Heart right ventricle (tissue), 16 donors: ENCODE data around the gene SNX24. TPM values are rescaled to one million over a fixed set of nuclear protein-coding genes. Genes with fewer than 3 reads are reported as not detected.

ENCODE experiments used
- ATAC-seq, 8 donors: fragments of 200-7000 bp; cut with Tn5 transposase; one replicate each; pipeline ENCODE4 v1.9.1; 2020; ENCODE audit warnings: mild to moderate bottlenecking in 8 of 8, moderate library complexity in 8 of 8, moderate number of reproducible peaks in 1 of 8
- DNase-seq, 2 donors: peaks; one replicate each; pipeline ENCODE4 v3.0.0-alpha.2; 2020
- H3K27ac ChIP-seq, 10 donors: fragments of 200-600 bp; sonication (generic) in 2 of 10; one replicate each; pipeline versions ENCODE4 v1.5.0 to v1.8.0; 2020 to 2022; ENCODE audit warnings: mild to moderate bottlenecking in 3 of 10
- H3K27me3 ChIP-seq, 7 donors: fragments of 200-600 bp; one replicate each; pipeline ENCODE4 v1.8.0; 2021 to 2022; ENCODE audit warnings: mild to moderate bottlenecking in 2 of 7
- H3K36me3 ChIP-seq, 9 donors: fragments of 200-600 bp; sonication (generic) in 1 of 9; one replicate each; pipeline versions ENCODE4 v1.5.0 to v1.8.0; 2020 to 2022; ENCODE audit warnings: mild to moderate bottlenecking in 2 of 9
- H3K4me1 ChIP-seq, 9 donors: fragments of 200-600 bp; sonication (generic) in 1 of 9; one replicate each; pipeline versions ENCODE4 v1.5.0 to v1.8.0; 2020 to 2022; ENCODE audit warnings: mild to moderate bottlenecking in 4 of 9
- H3K4me3 ChIP-seq, 10 donors: fragments of 200-600 bp; sonication (generic) in 2 of 10; one replicate each; pipeline versions ENCODE4 v1.5.0 to v1.8.0; 2020 to 2022; ENCODE audit warnings: mild to moderate bottlenecking in 7 of 10, moderate library complexity in 2 of 10
- H3K9me3 ChIP-seq, 11 donors: fragments of 200-600 bp in 10 of 11; sonication (generic) in 2 of 11; one replicate each; pipeline versions ENCODE4 v1.5.0 to v1.8.0; 2013 to 2022; ENCODE audit warnings: mild to moderate bottlenecking in 2 of 11, control low read depth in 1 of 11, moderate library complexity in 1 of 11
- CTCF ChIP-seq, 9 donors: fragments of 200-600 bp; sonication (generic) in 2 of 9; IDR thresholded peaks; one replicate each; pipeline versions ENCODE4 v1.5.0 to v1.8.0; 2021 to 2022; ENCODE audit warnings: antibody characterized with exemption in 9 of 9, mild to moderate bottlenecking in 5 of 9, moderate library complexity in 1 of 9
- WGBS, 2 donors: extraction: QIAGEN DNeasy Blood & Tissue Kit; methylation state at CpG; one replicate each; pipeline ENCODE4 v1.1.7; 2013; ENCODE audit warnings: inconsistent platforms in 1 of 2; 5-methylcytosine and 5-hydroxymethylcytosine counted together
- intact Hi-C, 10 donors: fragments of 100-400 bp; cut with DNase I; formaldehyde crosslinking; loops; one replicate each; pipeline versions ENCODE4 v1.11.1 to v1.14.2; 2022
- polyA plus RNA-seq, 2 donors: library from polyadenylated mRNA; stranded (reverse); fragments of 200-250 nt; gene quantifications; one replicate each; pipeline ENCODE4 v1.2.3, GENCODE V29; 2013
- total RNA-seq, 10 donors: library from RNA; stranded (reverse); fragmentation: NEBNext Ultra II Directional in 3 of 10; extraction: Animal tissue kit (Norgen Biotek cat#: 25700) in 3 of 10; gene quantifications; one replicate each; pipeline versions ENCODE4 v1.2.1 to v1.2.4, GENCODE V29; 2021 to 2023
- donor health status: Arrhythmogenic right ventricular cardiomyopathy.
- donor health status: ischemic (EF 13 %, LVEDD 7.1; RV severe dilation, severe dysfunction).
- donor health status: healthy with polysubstance abuse.
- donor health status: DM: no; HTN: yes; CAD: no.
- donor health status: DM: no; HTN: no; CAD: no.
- donor health status: ischemic (EF 25% LVEDD 6.9; RV normal size, moderate dysfunction).
- donor health status: ischemic (EF 25% LVEDD 5.7; RV mildly dilated, moderate dysfunction).
- donor health status: healthy.
- donor health status: DM: yes; HTN: yes; CAD: no.
- donor health status: Ischemic cardiomyopathy.
- donor health status: ischemic (EF 35%, LVEDD 5.7; RV mildly dilated, moderate dysfunction).
- donor health status: nonischemic (EF 11% LVEDD 7.7; RV severe dilation, severe dysfunction).
- donor health status: DM: yes; HTN: yes; CAD: no.
- donor health status: PGD.
- donor health status: ischemic (EF 29% LVEDD 5.4; RV normal size, mild dysfunction).
- donor health status: nonischemic (EF 23%, LVEDD 6.1; RV moderate dilation, normal function).

SNX24 gene
- total and polyA plus RNA-seq, 12 donors = 11.7 to 16.3 (median 13.8) TPM

DNA sequence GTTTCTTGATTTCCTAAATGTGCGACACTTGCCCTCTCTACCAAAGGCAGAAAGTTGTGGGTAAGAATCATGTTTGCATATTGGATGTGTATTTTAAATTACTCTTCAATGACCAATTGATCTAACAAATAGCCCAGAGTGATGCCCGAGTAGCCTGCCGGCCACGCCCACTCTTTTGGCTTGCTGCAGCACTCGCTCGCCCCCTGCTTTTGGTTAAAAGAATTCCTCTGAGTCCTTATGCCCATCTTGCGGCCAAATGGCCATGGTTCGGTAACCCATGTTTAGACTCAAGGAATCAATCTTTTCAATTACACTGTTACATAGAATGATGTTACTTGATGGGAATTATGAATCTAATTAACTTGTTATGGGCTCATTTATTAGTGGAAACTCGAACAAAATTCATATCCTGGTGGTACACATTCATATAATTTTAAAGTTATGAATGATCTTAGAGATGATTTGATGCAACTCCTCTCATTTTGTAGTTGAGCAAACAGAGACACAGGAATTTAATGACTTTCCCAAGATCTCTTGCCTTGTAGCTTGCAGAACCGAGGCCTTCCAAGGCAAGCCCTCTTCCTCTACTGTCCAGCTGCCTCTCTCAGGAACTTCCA is 154.6 kb downstream of the SNX24 start:
- WGBS, 2 donors = 67 to 68% methylated on average over 10 of the region's 10 CpGs
- intact Hi-C loops = no loop called here
- ATAC-seq = no peak

GRCh38 chr5:123000731-123001130 is 155.3 kb downstream of the SNX24 start:
- ATAC-seq = no peak

More for the DNA sequence above, 154.6 kb downstream of the SNX24 start:
- TF ChIP-seq CTCF (IDR thresholded peaks at IDR 0.05) = peak in 6 of 9 donors; percentile 9 to 52 (median 36)
- Histone ChIP-seq H3K4me3 (no peak overlapping the region), H3K27me3 (no peaks in the 10 kb centered on the region), H3K27ac (no peak overlapping the region), H3K9me3 (no peaks in the 10 kb centered on the region), H3K4me1 (no peaks in the 10 kb centered on the region), H3K36me3 (peaks cover 0 to 23% (median 0%) of the 10 kb centered on the region in 9 donors)
- DNase-seq = peak; percentile 6 to 18

GRCh38 chr5:123001808-123002207 is 156.4 kb downstream of the SNX24 start:
- 86 to 88% methylated on average over 7 of the region's 7 CpGs for WGBS, 2 donors
- Histone ChIP-seq H3K27me3 (no peaks in the 10 kb centered on the region), H3K36me3 (peaks cover 0 to 23% (median 0%) of the 10 kb centered on the region in 9 donors), H3K4me3 (no peak overlapping the region), H3K27ac (no peak overlapping the region), H3K4me1 (no peaks in the 10 kb centered on the region), H3K9me3 (no peaks in the 10 kb centered on the region)
- intact Hi-C loops = no loop called here
- ATAC-seq = no peak
- no peak for TF ChIP-seq CTCF (IDR thresholded peaks at IDR 0.05)
- no peak for DNase-seq

More at GRCh38 chr5:123000731-123001130, 155.3 kb downstream of the SNX24 start:
- Histone ChIP-seq H3K36me3 (peaks cover 0 to 23% (median 0%) of the 10 kb centered on the region in 9 donors), H3K4me3 (no peak overlapping the region), H3K27ac (no peak overlapping the region), H3K4me1 (no peaks in the 10 kb centered on the region), H3K9me3 (no peaks in the 10 kb centered on the region), H3K27me3 (no peaks in the 10 kb centered on the region)
- 96 to 97% methylated on average over 1 of the region's 1 CpG for WGBS, 2 donors
- no peak for TF ChIP-seq CTCF (IDR thresholded peaks at IDR 0.05)
- intact Hi-C loops = no loop called here
- no peak for DNase-seq

DNA sequence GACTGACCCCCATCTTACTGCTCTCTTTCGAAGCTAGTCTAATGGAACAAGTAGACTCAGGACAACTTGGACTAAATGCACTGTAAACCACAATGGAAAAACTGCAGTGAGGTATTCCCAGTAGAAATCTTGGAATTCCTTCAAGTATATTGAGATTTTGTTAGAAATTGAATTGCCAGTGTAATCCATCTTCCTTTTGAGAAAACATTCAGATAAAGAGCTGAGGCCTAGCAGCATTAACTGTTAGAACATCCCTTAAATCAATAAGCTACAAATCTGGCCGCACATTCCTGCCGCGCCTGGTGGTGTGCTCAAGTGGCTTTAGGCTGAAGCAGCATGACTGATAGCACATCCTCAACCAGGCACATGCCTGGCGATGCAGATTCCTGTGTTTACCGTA is 161.8 kb downstream of the SNX24 start:
- no peaks in the 10 kb centered on the region for H3K27me3 ChIP-seq
- intact Hi-C loops = no loop called here
- DNase-seq (no peak), ATAC-seq (no peak)
- no peaks in the 10 kb centered on the region for H3K9me3 ChIP-seq
- no peaks in the 10 kb centered on the region for H3K4me1 ChIP-seq
- no peak overlapping the region for H3K27ac ChIP-seq
- TF ChIP-seq CTCF (IDR thresholded peaks at IDR 0.05) = no peak
- H3K4me3 ChIP-seq = no peak overlapping the region
- H3K36me3 ChIP-seq = peaks cover 0 to 15% (median 0%) of the 10 kb centered on the region in 9 donors
- 87 to 91% methylated on average over 6 of the region's 6 CpGs for WGBS, 2 donors
